HG03045 (cell line): ENCODE measurements around the gene DENND1A.
"Not testable (repeated sequence)": the region's sequence is repeated elsewhere in the genome, so short reads cannot be mapped to it uniquely, and the experiment has no call there.

Experiments used
- ATAC-seq: cut with Tn5 transposase; IDR thresholded peaks from one replicate; pipeline ENCODE4 v1.9.1; 2021; ENCODE audit warnings: mild to moderate bottlenecking, moderate library complexity; ENCODE audit not compliant: unreplicated experiment

Gene DENND1A

DNA sequence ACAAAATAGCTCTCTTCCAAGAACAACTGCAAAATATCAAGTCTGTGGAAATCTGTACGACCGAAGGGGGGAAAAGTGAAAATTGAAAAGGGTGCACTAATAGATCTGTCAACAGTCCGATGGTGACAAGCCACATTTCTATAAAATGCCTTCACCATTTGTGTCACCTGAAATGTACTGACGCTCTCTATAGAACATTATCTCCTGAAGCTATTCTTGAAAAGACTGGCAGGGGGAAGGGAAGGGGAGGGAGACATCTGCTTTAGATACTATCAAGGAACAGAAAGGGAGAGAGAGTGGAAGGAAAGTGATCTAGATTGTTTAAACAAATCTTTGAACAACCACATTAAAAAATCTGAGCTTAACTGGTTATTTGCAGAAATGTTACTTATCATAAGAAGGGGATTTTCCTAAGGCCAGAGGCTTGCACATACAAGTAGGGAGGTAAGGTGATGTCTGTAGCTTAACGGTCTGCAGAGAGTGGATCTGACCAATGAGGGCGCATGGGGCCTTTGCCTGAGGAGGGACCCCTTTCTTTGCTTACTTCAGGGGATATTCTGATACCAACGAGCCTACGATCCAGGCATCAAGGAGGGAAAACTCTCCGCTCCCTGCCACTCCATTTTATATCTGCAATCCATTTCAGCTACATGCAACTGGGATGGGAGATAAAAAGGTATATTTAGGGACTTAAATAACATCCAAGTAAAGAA is 481.8 kb downstream of the DENND1A start:
- ATAC-seq: no peak

DNA sequence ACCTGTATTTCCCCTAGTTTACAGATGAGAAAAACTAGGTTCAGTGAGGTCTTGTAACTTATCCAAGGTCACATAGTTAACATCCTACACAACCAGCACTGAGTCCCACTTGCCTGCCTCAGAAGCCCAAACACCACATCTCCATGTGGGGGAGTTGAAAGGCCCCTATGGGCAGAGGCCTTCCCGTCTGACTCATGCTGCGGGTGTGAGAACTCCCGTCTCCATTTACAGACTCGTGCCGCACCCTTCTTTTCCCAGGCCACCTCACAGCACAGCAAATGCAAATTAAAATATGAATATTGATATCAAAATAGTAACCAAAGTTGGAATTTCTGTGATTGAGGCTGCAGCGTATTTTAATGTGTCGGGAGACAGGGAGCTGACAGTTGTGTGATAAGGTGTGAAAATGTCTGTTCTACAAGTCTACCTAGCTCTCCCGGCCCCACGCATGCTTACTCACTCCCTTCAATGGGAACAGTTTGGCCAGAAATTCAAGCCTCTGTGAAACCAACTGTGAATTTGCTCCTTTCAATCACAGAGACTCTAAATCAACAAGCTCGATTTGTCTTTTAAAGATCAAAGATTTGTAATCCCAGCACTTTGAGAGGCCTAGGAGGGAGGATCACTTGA is 483.8 kb downstream of the DENND1A start:
- ATAC-seq: no peak

GRCh38 chr9:123445116-123445515 is 484.8 kb downstream of the DENND1A start:
- ATAC-seq: no peak

GRCh38 chr9:123441769-123442168 is 488.2 kb downstream of the DENND1A start:
- ATAC-seq: no peak

DNA sequence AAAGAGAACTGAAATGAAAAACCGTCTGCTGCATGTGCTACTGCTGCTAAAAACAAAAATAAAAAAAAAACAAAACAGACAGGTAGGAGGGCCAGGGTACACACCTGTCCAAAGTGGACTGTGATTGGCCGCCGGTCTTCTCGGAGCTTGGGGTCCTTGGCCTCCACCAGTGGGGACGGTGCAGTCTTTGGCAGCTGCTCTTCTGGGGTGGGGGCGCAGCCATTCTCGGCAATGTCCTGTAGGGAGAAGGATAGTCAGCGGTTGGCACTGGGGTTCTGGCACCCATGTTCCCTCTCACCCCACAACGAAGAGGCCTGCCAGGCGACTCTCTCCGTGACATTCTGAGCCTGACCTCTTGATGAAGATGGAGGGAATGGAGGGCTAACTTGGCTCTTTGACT is 489.7 kb downstream of the DENND1A start:
- no peak for ATAC-seq

DNA sequence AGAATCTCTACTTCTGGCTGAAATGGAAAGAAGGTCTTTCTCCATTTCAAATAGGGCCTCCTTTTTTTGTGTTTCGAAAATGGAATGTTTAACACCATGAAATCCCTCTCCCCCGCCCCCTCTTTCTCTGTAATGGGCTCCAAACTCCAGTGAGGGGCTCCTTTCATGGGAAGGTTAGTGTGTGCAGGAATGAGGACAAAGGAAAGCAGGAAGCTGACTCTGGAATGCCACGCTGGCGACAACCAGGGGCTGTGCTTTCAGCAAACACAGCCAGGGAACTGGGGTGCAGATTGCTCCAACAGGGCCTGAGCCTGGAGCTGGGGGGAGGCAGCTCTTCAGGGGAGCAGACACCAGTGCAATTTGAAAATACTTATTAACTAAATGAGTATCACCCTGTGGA is 491.1 kb downstream of the DENND1A start:
- no peak for ATAC-seq

GRCh38 chr9:123438321-123438720 is 491.6 kb downstream of the DENND1A start:
- ATAC-seq: no peak

- no peak for ATAC-seq
These were observed 492.7 kb downstream of the DENND1A start for GRCh38 chr9:123437201-123437600.

DNA sequence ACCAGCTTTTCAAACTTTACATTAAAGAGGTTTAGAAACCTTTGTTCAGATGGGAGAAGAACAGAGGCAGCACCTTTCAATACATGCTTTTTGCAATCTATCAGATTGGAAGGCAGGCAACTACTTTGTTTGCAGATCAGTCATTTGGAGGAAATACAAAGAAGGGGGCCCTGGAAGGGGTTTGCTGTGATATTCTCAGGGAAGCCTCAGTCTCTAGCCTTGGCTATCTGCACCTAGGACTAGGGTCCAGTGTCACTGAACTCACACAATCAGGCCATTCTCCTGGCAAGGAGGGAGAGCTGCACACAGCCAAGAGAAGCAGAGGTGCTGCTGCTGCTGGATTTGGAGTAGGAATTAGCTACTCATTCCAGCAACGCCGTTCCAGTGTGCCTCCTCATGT is 494.5 kb downstream of the DENND1A start:
- ATAC-seq: no peak

GRCh38 chr9:123434619-123435240 is 495.2 kb downstream of the DENND1A start:
- no peak for ATAC-seq

DNA sequence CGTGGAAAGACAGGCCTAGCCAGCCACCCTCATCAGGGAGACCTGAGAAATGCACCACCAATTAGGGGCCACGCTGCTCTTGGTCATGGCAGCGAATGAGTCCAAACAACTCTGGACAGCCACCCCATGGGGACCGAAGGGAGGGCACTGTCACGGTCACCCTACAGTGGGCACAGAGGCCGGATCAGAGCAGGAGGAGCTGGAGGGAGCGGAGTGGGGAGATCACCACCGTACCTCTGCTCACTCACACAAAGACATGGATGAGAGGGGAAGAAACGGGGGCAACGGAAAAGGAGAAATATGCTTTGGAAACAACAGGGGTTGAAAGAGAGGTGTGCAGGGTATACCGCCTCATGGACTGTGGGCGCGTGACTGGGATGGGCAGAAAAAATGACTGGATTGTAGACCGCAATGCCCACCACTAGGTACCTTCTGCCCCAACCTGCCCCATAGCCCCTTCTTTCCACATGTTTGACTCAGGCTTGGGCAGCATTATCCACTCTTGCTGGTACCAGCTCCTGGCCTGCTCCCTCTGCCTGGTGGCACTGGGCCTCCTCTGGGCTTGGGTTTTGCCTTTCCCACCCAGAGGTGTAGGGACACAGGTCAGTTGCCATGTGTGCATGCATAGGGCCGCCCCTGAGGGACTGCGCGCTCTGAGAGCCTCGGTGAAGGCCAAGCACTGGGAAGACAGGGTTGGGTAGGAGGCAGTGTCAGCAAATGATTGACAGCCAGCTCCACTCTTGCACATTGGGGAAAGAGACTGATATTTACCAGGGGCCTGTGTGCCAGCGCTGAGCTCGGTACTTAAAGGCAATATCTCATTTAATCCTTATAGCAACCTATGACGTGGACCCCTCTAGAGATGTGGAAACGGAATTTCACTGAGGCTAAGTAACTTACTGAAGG is 497.3 kb downstream of the DENND1A start:
- no peak for ATAC-seq

GRCh38 chr9:123431581-123431980 is 498.3 kb downstream of the DENND1A start:
- no peak for ATAC-seq

DNA sequence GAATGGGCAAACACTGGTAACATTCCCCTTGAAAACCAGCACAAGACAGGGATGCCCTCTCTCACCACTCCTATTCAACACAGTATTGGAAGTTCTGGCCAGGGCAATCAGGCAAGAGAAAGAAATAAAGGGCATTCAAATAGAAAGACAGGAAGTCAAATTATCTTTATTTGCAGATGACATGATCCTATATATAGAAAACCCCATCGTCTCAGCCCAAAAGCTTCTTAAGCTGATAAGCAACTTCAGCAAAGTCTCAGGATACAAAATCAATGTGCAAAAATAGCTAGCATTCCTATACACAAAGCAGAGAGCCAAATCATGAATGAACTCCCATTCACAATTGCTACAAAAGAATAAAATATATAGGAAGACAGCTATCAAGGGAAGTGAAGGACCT is 501.5 kb downstream of the DENND1A start:
- ATAC-seq: not testable (repeated sequence)

DNA sequence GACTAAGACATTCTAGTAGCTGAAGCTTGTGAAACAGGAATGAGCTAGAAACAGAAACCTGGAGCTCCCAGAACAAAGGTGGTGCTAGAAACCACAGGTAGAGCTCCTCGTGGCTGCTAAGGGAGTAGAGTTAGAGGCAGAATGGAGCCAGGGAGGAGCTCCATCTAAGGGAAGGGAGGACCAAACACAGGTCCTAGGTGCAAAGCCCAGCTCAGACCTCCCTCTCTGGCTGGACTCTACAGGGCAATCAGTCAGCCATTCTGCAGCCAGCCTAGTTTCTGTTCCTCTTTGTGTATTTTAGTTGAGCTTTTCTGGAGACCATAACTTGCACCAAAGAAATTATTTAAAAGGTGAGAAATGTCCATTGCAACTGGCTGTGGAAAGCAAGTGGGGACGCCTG is 503.5 kb downstream of the DENND1A start:
- ATAC-seq: no peak

GRCh38 chr9:123425836-123426365 is 504.0 kb downstream of the DENND1A start:
- no peak for ATAC-seq

- no peak for ATAC-seq
These were observed 504.6 kb downstream of the DENND1A start for GRCh38 chr9:123425261-123425821.

GRCh38 chr9:123424552-123425225 is 505.2 kb downstream of the DENND1A start:
- ATAC-seq: no peak

- ATAC-seq: no peak
These were observed 505.8 kb downstream of the DENND1A start for GRCh38 chr9:123424131-123424530.

DNA sequence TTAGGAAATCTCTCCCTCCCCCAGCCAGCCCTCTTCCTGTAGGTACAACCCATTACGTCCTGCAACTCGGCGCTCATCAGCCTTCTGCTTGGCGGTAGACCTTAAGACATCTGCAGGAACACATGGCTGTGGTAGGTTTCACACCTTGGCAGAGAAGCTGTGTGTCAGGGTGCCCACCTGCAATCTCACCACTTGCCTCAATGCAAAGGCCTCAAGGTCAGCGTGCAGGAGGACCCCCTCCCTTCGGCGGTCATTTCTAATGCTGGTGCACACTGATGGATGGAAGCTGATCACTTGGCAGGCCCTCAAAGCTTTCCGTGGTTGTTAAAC is 506.6 kb downstream of the DENND1A start:
- no peak for ATAC-seq

DNA sequence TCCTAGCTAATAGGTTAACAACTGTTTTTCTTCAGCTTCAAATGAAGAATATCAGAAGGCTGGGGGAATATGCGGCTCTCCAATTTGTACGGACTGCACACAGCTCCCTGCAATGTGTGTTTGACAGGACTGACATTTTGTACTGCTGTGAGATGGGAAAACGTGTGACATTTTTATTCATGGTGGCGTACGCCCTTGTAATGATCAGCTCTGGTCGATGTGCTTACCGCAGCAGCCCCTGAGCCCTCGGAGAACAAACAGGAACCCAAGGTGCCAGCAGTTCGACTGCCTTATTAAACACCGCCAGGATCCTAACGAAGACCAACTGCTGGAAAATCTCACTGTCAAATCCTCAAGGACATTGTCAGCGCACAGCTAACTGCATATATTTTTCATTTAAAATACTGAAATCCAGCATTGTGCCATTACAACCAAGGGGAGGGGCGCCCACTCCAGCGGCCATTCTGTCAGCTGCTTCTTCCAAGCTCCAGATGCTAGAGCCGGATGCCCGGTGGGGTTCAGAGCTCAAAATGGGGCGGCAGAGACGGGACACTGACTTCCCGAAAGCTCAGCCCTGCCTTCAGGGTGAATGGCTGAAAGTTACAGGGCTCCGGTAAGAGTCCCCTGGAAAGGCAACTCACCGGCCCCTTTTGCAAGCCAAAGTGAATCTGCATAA is 507.2 kb downstream of the DENND1A start:
- ATAC-seq: no peak
